Stimulated activated CD8-positive, alpha-beta memory T cell treated with anti-CD3 and anti-CD28 coated beads, Interleukin-12 subunit alpha, Interleukin-12 subunit beta, amount 100 ng/mL, for 24 hours (primary cell): Measurements from ENCODE around the gene PSMD13.

Experiments
- DNase-seq: peaks from one replicate; pipeline ENCODE4 v3.0.0-alpha.2; 2020; ENCODE audit errors: extremely low read depth

Gene PSMD13

GRCh38 chr11:204587-205109 is 32.1 kb upstream of the PSMD13 start:
- no peak for DNase-seq

GRCh38 chr11:205221-206001 is 31.4 kb upstream of the PSMD13 start:
- no peak for DNase-seq

- DNase-seq: no peak
These were observed 30.8 kb upstream of the PSMD13 start for GRCh38 chr11:206002-206384.

GRCh38 chr11:206526-207207 is 30.1 kb upstream of the PSMD13 start:
- DNase-seq: no peak

GRCh38 chr11:207208-207862 is 29.4 kb upstream of the PSMD13 start, which contains the start of the genes BET1L and RIC8A:
BET1L (minus strand) TSS chr11:207399; CDS start chr11:207321, 78 bp downstream.
RIC8A (plus strand) TSS chr11:207708; CDS start chr11:208855, 1,147 bp downstream.
- peak; percentile 94 for DNase-seq

GRCh38 chr11:207863-208180 is 29.0 kb upstream of the PSMD13 start:
- no peak for DNase-seq

GRCh38 chr11:208181-208916 is 28.4 kb upstream of the PSMD13 start:
- peak; percentile 57 for DNase-seq

GRCh38 chr11:208917-209260 is 27.9 kb upstream of the PSMD13 start:
- DNase-seq: no peak

- DNase-seq: no peak
These were observed 27.3 kb upstream of the PSMD13 start for GRCh38 chr11:209275-210121.

GRCh38 chr11:210122-210802 is 26.5 kb upstream of the PSMD13 start:
- DNase-seq: no peak

- no peak for DNase-seq
These were observed 26.0 kb upstream of the PSMD13 start for GRCh38 chr11:210803-211180.

GRCh38 chr11:211295-211694 is 25.5 kb upstream of the PSMD13 start:
- no peak for DNase-seq

GRCh38 chr11:211741-212140 is 25.0 kb upstream of the PSMD13 start:
- DNase-seq: no peak

GRCh38 chr11:212150-213100 is 24.4 kb upstream of the PSMD13 start:
- no peak for DNase-seq

- no peak for DNase-seq
These were observed 23.7 kb upstream of the PSMD13 start for GRCh38 chr11:213111-213510.

- DNase-seq: no peak
These were observed 22.7 kb upstream of the PSMD13 start for GRCh38 chr11:214083-214482.

GRCh38 chr11:215581-216037 is 21.2 kb upstream of the PSMD13 start:
- DNase-seq: no peak

GRCh38 chr11:216081-216974 is 20.4 kb upstream of the PSMD13 start:
- DNase-seq: no peak
